PC-3 (cell line): Measurements from ENCODE around the gene CDS1. TPM values are rescaled to one million over a fixed set of nuclear protein-coding genes. Genes with fewer than 3 reads are reported as not detected.

Experiments
- ATAC-seq: fragments of 200-7000 bp; cut with Tn5 transposase; 2 replicates; pipeline ENCODE4 v1.9.1; 2020; ENCODE audit warnings: mild to moderate bottlenecking, moderate library complexity
- BruUV-seq: library from RNA; stranded (reverse); fragments of 400-500 nt; replicated peaks from 2 replicates; lab custom pipeline; 2021; lab: Mats Ljungman, UMichigan
- CTCF ChIA-PET: fragments of 300-600 bp; sonication (Branson Sonifier 250); formaldehyde crosslinking; loops from one replicate; lab custom pipeline; 2022; ENCODE audit warnings: antibody characterized with exemption; lab: Charles Lee
- POLR2A ChIA-PET: fragments of 300-600 bp; sonication (Branson Sonifier 250); formaldehyde crosslinking; loops from one replicate; lab custom pipeline; 2022; ENCODE audit warnings: antibody characterized with exemption; ENCODE audit not compliant: unreplicated experiment; lab: Charles Lee
- DNase-seq: peaks from one replicate; pipeline ENCODE4 v3.0.0-alpha.2; 2015
- H2AFZ ChIP-seq: fragments of 300-600 bp; sonication (generic); 2 replicates; pipeline ENCODE4 v1.6.0; 2016; ENCODE audit warnings: antibody characterized with exemption, low read length
- H3F3A ChIP-seq: fragments of 300-600 bp; sonication (generic); one replicate; pipeline ENCODE4 v1.6.0; 2017; ENCODE audit warnings: antibody characterized with exemption, low read length, control low read depth, mild to moderate bottlenecking; ENCODE audit not compliant: unreplicated experiment
- H3K27ac ChIP-seq: fragments of 300-600 bp; sonication (generic); 2 replicates; pipeline ENCODE4 v1.5.1; 2016; ENCODE audit warnings: mild to moderate bottlenecking, low read length
- H3K27me3 ChIP-seq: fragments of 300-600 bp; sonication (generic); 2 replicates; pipeline ENCODE4 v1.6.1; 2016; ENCODE audit warnings: low read length, mixed read lengths
- H3K36me3 ChIP-seq: fragments of 300-600 bp; sonication (generic); 2 replicates; pipeline ENCODE4 v1.6.1; 2016; ENCODE audit warnings: low read depth, mixed run types, low read length, mixed read lengths
- H3K4me1 ChIP-seq: fragments of 300-600 bp; sonication (generic); 2 replicates; pipeline ENCODE4 v1.5.1; 2016; ENCODE audit warnings: low read length; ENCODE audit not compliant: insufficient read depth
- H3K4me2 ChIP-seq: fragments of 300-600 bp; sonication (generic); 2 replicates; pipeline ENCODE4 v1.6.0; 2016; ENCODE audit warnings: low read length
- H3K4me3 ChIP-seq: fragments of 300-600 bp; sonication (generic); 2 replicates; pipeline ENCODE4 v1.5.1; 2016; ENCODE audit warnings: mild to moderate bottlenecking, low read length, mixed read lengths
- H3K79me2 ChIP-seq: fragments of 300-600 bp; sonication (generic); 2 replicates; pipeline ENCODE4 v1.6.1; 2017; ENCODE audit warnings: low read length, mixed read lengths
- H3K9ac ChIP-seq: fragments of 300-600 bp; sonication (generic); 2 replicates; pipeline ENCODE4 v1.6.0; 2016; ENCODE audit warnings: mild to moderate bottlenecking, low read length
- H3K9me2 ChIP-seq: fragments of 300-600 bp; sonication (generic); replicated peaks from 2 replicates; pipeline ENCODE4 v1.6.1; 2016; ENCODE audit warnings: mixed run types, low read length, mixed read lengths
- H3K9me3 ChIP-seq: fragments of 300-600 bp; sonication (generic); 2 replicates; pipeline ENCODE4 v1.6.1; 2016; ENCODE audit warnings: low read length, mixed read lengths
- H4K20me1 ChIP-seq: fragments of 300-600 bp; sonication (generic); 2 replicates; pipeline ENCODE4 v1.6.1; 2016; ENCODE audit warnings: low read length, mixed read lengths
- CTCF ChIP-seq: fragments of 300-600 bp; sonication (generic); conservative IDR thresholded peaks from 2 replicates; pipeline ENCODE4 v1.5.1; 2017; ENCODE audit warnings: antibody characterized with exemption, low read depth, mild to moderate bottlenecking, low read length
- EZH2 ChIP-seq: fragments of 300-600 bp; sonication (generic); IDR thresholded peaks from one replicate; pipeline ENCODE4 v1.6.1; 2017; ENCODE audit warnings: antibody characterized with exemption, mild to moderate bottlenecking, low read length; ENCODE audit not compliant: unreplicated experiment
- EZH2phosphoT487 ChIP-seq: fragments of 300-600 bp; sonication (generic); IDR thresholded peaks from 2 replicates; pipeline ENCODE4 v1.6.1; 2018; ENCODE audit warnings: mild to moderate bottlenecking, antibody characterized with exemption, low read length, borderline replicate concordance
- intact Hi-C: fragments of 100-400 bp; cut with micrococcal nuclease; formaldehyde crosslinking; loops from 2 replicates; pipeline ENCODE4 v1.9.0; 2023
- total RNA-seq: library from RNA; depleted of rRNA; stranded (reverse); fragments of >200 nt; gene quantifications from 2 replicates; pipeline ENCODE4 v1.2.3, GENCODE V29; 2014

Gene CDS1
- total RNA-seq, 1 experiment from 2014 or later: 10.4 TPM

- no peaks in the 10 kb centered on the region for H3K27me3 ChIP-seq
- H3K27ac ChIP-seq: no peak overlapping the region
- no peaks in the 10 kb centered on the region for H3K79me2 ChIP-seq
- no peaks in the 10 kb centered on the region for H3K9me3 ChIP-seq
- POLR2A ChIA-PET: no interaction called here
- peaks cover 12% of the 10 kb centered on the region for H3K4me1 ChIP-seq
- CTCF ChIA-PET: no interaction called here
- no peaks in the 10 kb centered on the region for H3F3A ChIP-seq
- TF ChIP-seq CTCF (no peak), EZH2 (no peak), EZH2phosphoT487 (no peak)
- ATAC-seq: no peak
- H3K9ac ChIP-seq: no peak overlapping the region
- H3K36me3 ChIP-seq: peaks cover 8% of the 10 kb centered on the region; the same call in 1 of the 2 replicates
- no peak overlapping the region for H3K4me2 ChIP-seq
- H2AFZ ChIP-seq: no peak overlapping the region
- H4K20me1 ChIP-seq: no peaks in the 10 kb centered on the region
- no peak for DNase-seq
- intact Hi-C loops: no loop called here
- H3K9me2 ChIP-seq: no peaks in the 10 kb centered on the region
- no peak overlapping the region for H3K4me3 ChIP-seq
- BruUV-seq: no TSS peak
These were observed 96.2 kb downstream of the CDS1 start for GRCh38 chr4:84678976-84679744.

GRCh38 chr4:84680956-84681355, 98.0 kb downstream of the CDS1 start:
- Histone ChIP-seq H3K27me3 (no peaks in the 10 kb centered on the region), H3K9ac (no peak overlapping the region), H3K4me1 (peaks cover 10% of the 10 kb centered on the region), H3K9me2 (no peaks in the 10 kb centered on the region), H3K9me3 (no peaks in the 10 kb centered on the region), H3K36me3 (peaks cover 8% of the 10 kb centered on the region; the same call in 1 of the 2 replicates), H4K20me1 (no peaks in the 10 kb centered on the region), H3K79me2 (no peaks in the 10 kb centered on the region), H3K27ac (no peak overlapping the region), H2AFZ (no peak overlapping the region), H3K4me3 (no peak overlapping the region), H3K4me2 (no peak overlapping the region), H3F3A (no peaks in the 10 kb centered on the region)
- BruUV-seq: no TSS peak
- DNase-seq (no peak), ATAC-seq (no peak)
- intact Hi-C loops: no loop called here
- POLR2A ChIA-PET: no interaction called here
- TF ChIP-seq EZH2phosphoT487: no peak
- TF ChIP-seq EZH2: no peak
- no peak for TF ChIP-seq CTCF
- CTCF ChIA-PET: no interaction called here
